HepG2 (cell line): Measurements from ENCODE around the gene RAD54L. TPM values are rescaled to one million over a fixed set of nuclear protein-coding genes. Genes with fewer than 3 reads are reported as not detected.

Experiments used
- ATAC-seq: fragments of 200-7000 bp; cut with Tn5 transposase; 3 replicates; pipeline ENCODE4 v1.9.1; 2020; ENCODE audit warnings: mild to moderate bottlenecking, moderate library complexity
- BruUV-seq: library from RNA; stranded (reverse); fragments of 400-500 nt; replicated peaks from 2 replicates; lab custom pipeline; 2021; lab: Mats Ljungman, UMichigan
- CTCF ChIA-PET: fragments of 300-600 bp; formaldehyde crosslinking; extraction: SDS; loops from one replicate; lab custom pipeline; 2021; ENCODE audit warnings: low total read pairs, inconsistent platforms, low intra/inter-chr PET ratio; lab: Yijun Ruan, JAX
- POLR2A ChIA-PET: fragments of 350-600 bp; sonication (Branson Sonifier 250); formaldehyde crosslinking; loops from one replicate; lab custom pipeline; 2020; ENCODE audit warnings: antibody characterized with exemption, inconsistent platforms; lab: Yijun Ruan, JAX
- DNase-seq: peaks from one replicate; pipeline ENCODE4 v3.0.0-alpha.2; 2015; ENCODE audit warnings: low spot score
- FAIRE-seq: peaks from 3 replicates; lab custom pipeline; 2011; peaks lifted over from hg19 to GRCh38; lab: Jason Lieb, UNC
- H2AFZ ChIP-seq: one replicate; pipeline ENCODE4 v1.6.1; 2011; ENCODE audit warnings: low read length, inconsistent platforms
- H3K27ac ChIP-seq: fragments of 300-600 bp; 3 replicates; pipeline ENCODE4 v1.8.0; 2011; ENCODE audit warnings: mixed run types, mild to moderate bottlenecking, mixed read lengths, low read length, inconsistent platforms; ENCODE audit not compliant: insufficient read depth; ENCODE audit errors: extremely low read length
- H3K27me3 ChIP-seq, 2 experiments: fragments of 200-600 bp in 1 of 2; 2 replicates in 1 of 2; 3 replicates in 1 of 2; pipeline versions ENCODE4 v1.6.0 to v1.8.0; 2011; ENCODE audit warnings: low read length in 2 of 2, mild to moderate bottlenecking in 2 of 2, moderate library complexity in 2 of 2, inconsistent platforms in 1 of 2; ENCODE audit not compliant: insufficient read depth in 2 of 2, control insufficient read depth in 1 of 2
- H3K36me3 ChIP-seq, 2 experiments: fragments of 200-600 bp in 1 of 2; replicated peaks in 1 of 2; 2 replicates in 1 of 2; 3 replicates in 1 of 2; pipeline versions ENCODE4 v1.5.1 to v1.8.0; 2011; ENCODE audit warnings: low read length in 2 of 2, inconsistent platforms in 1 of 2; ENCODE audit not compliant: insufficient read depth in 2 of 2, control insufficient read depth in 1 of 2
- H3K4me1 ChIP-seq: 2 replicates; pipeline ENCODE4 v1.5.1; 2012; ENCODE audit warnings: low read length, inconsistent platforms; ENCODE audit not compliant: insufficient read depth
- H3K4me2 ChIP-seq: 2 replicates; pipeline ENCODE4 v1.6.0; 2011; ENCODE audit warnings: low read depth, low read length, inconsistent platforms
- H3K4me3 ChIP-seq, 3 experiments: fragments of 200-600 bp in 1 of 3; sonication (generic), shearing (Covaris generic) in 1 of 3; replicated peaks in 1 of 3; 2 replicates each; pipeline ENCODE4 v1.5.1; 2011 to 2016; ENCODE audit warnings: low read length in 3 of 3, inconsistent platforms in 2 of 3, low read depth in 2 of 3, mild to moderate bottlenecking in 2 of 3, control low read depth in 1 of 3, mixed read lengths in 1 of 3; ENCODE audit not compliant: insufficient read depth in 1 of 3
- H3K79me2 ChIP-seq: one replicate; pipeline ENCODE4 v1.6.1; 2011; ENCODE audit warnings: low read length, inconsistent platforms; ENCODE audit not compliant: insufficient read depth
- H3K9ac ChIP-seq: 2 replicates; pipeline ENCODE4 v1.6.0; 2011; ENCODE audit warnings: mild to moderate bottlenecking, low read depth, low read length, inconsistent platforms; ENCODE audit not compliant: insufficient read depth
- H3K9me3 ChIP-seq: 2 replicates; pipeline ENCODE4 v1.5.1; 2012; ENCODE audit warnings: mild to moderate bottlenecking, low read length
- H4K20me1 ChIP-seq: 2 replicates; pipeline ENCODE4 v1.6.0; 2011; ENCODE audit warnings: inconsistent platforms, mild to moderate bottlenecking, low read length, moderate library complexity; ENCODE audit not compliant: insufficient read depth
- CSRNP1 ChIP-seq: sonication (generic); formaldehyde crosslinking; IDR thresholded peaks from 2 replicates; pipeline ENCODE4 v1.8.1; 2023; ENCODE audit warnings: mild to moderate bottlenecking, missing genetic modification reagents
- KDM2A ChIP-seq: sonication (generic); formaldehyde crosslinking; IDR thresholded peaks from 2 replicates; pipeline ENCODE4 v1.4.0; 2020; ENCODE audit warnings: low read depth, missing genetic modification reagents, borderline replicate concordance
- RARA ChIP-seq: IDR thresholded peaks from 2 replicates; pipeline ENCODE4 v1.6.1; 2016; ENCODE audit warnings: missing genetic modification reagents, missing compliant biosample characterization
- SP4 ChIP-seq: sonication (generic); formaldehyde crosslinking; IDR thresholded peaks from 2 replicates; pipeline ENCODE4 v1.8.1; 2023; ENCODE audit warnings: mild to moderate bottlenecking, missing genetic modification reagents
- U2AF2 ChIP-seq: fragments of 200-400 bp; formaldehyde crosslinking; IDR thresholded peaks from 2 replicates; pipeline ENCODE4 v1.6.1; 2017; ENCODE audit warnings: low read depth, mild to moderate bottlenecking, low read length
- ZBTB39 ChIP-seq: sonication (generic); formaldehyde crosslinking; IDR thresholded peaks from 2 replicates; pipeline ENCODE4 v1.5.0; 2020; ENCODE audit warnings: missing genetic modification reagents
- ZMYM3 ChIP-seq: sonication (generic); formaldehyde crosslinking; IDR thresholded peaks from 2 replicates; pipeline ENCODE4 v1.5.1; 2020; ENCODE audit warnings: mild to moderate bottlenecking, missing genetic modification reagents
- ZNF430 ChIP-seq: sonication (generic); formaldehyde crosslinking; IDR thresholded peaks from 2 replicates; pipeline ENCODE4 v1.9.0; 2021; ENCODE audit warnings: mild to moderate bottlenecking, missing genetic modification reagents
- ZNF674 ChIP-seq: sonication (generic); formaldehyde crosslinking; IDR thresholded peaks from 2 replicates; pipeline ENCODE4 v1.5.0; 2020; ENCODE audit warnings: low read depth, mild to moderate bottlenecking, missing genetic modification reagents
- ZNF746 ChIP-seq: sonication (generic); formaldehyde crosslinking; IDR thresholded peaks from 2 replicates; pipeline ENCODE4 v1.8.0; 2022; ENCODE audit warnings: mild to moderate bottlenecking, missing genetic modification reagents
- ZNF747 ChIP-seq: sonication (generic); formaldehyde crosslinking; IDR thresholded peaks from 2 replicates; pipeline ENCODE4 v1.8.1; 2023; ENCODE audit warnings: missing genetic modification reagents, mild to moderate bottlenecking, borderline replicate concordance
- WGBS: methylation state at CpG from one replicate; pipeline ENCODE4 v1.1.6; 2017; ENCODE audit warnings: low lambda C conversion rate; 5-methylcytosine and 5-hydroxymethylcytosine counted together
- in situ Hi-C: cut with HindIII; loops from 2 replicates; pipeline ENCODE4 v1.10.0; 2017; ENCODE audit warnings: low pct_unique_long_range_greater_than_20kb; ENCODE audit not compliant: extremely low pct_ligation_motif_present
- intact Hi-C: fragments of 100-400 bp; cut with micrococcal nuclease; formaldehyde crosslinking; loops from one replicate; pipeline ENCODE4 v1.10.0; 2022; ENCODE audit not compliant: unreplicated experiment
- polyA plus RNA-seq, 8 experiments: library from polyadenylated mRNA; depleted of rRNA in 3 of 8; stranded (reverse) in 7 of 8; unstranded in 1 of 8; fragments of >200 nt; fragmentation: Illumina TruSeq in 4 of 8; extraction: Trizol in 4 of 8; gene quantifications; 2 replicates each; pipeline versions ENCODE4 v1.2.1 to v1.2.3, GENCODE V29; 2011 to 2016; ENCODE audit warnings: low read depth in 4 of 8, missing spikeins in 1 of 8, mixed read lengths in 1 of 8; ENCODE audit not compliant: insufficient read depth in 1 of 8
- total RNA-seq, 5 experiments: library from RNA; depleted of rRNA; stranded (reverse); fragments of >200 nt; fragmentation: Illumina TruSeq; extraction: Trizol; gene quantifications; 2 replicates each; pipeline ENCODE4 v1.2.3, GENCODE V29; 2016; ENCODE audit warnings: low read depth in 1 of 5

Gene RAD54L
- total and polyA plus RNA-seq, 2 of the 13 experiments (the other 11 are each of a cell fraction or from before 2014, with no cell fraction given) = 10.2 to 30.0 TPM

GRCh38 chr1:46263146-46263545, 15.6 kb downstream of the RAD54L start:
- ATAC-seq = no peak
- BruUV-seq = no TSS peak
- Histone ChIP-seq H3K79me2 (no peaks in the 10 kb centered on the region), H3K9me3 (no peaks in the 10 kb centered on the region), H2AFZ (no peak overlapping the region), H4K20me1 (no peaks in the 10 kb centered on the region), H3K9ac (no peak overlapping the region), H3K4me1 (no peaks in the 10 kb centered on the region)
- no peak for FAIRE-seq
- in situ Hi-C loops (no loop called here), intact Hi-C loops (no loop called here)
- POLR2A ChIA-PET = no interaction called here
- no peak for DNase-seq
- TF ChIP-seq ZNF747 (no peak), ZNF746 (no peak), ZBTB39 (CRISPR knock-in tag) (no peak), RARA (CRISPR knock-in tag) (no peak), KDM2A (CRISPR knock-in tag) (no peak)
- TF ChIP-seq, all 625 proteins: peak for 0
- Histone ChIP-seq H3K4me3 (no peak overlapping the region), H3K36me3 (peaks cover 40 to 94% of the 10 kb centered on the region in 2 experiments), H3K4me2 (no peak overlapping the region), H3K27me3 (no peaks in the 10 kb centered on the region), H3K27ac (no peak overlapping the region)
- 100% methylated on average over 2 of the region's 2 CpGs for WGBS
- CTCF ChIA-PET = no interaction called here

- Histone ChIP-seq H3K9me3 (no peaks in the 10 kb centered on the region), H3K27me3 (no peaks in the 10 kb centered on the region), H3K4me2 (no peak overlapping the region), H3K36me3 (peaks cover 37 to 94% of the 10 kb centered on the region in 2 experiments), H2AFZ (no peak overlapping the region), H3K4me1 (no peaks in the 10 kb centered on the region), H3K9ac (no peak overlapping the region), H3K79me2 (no peaks in the 10 kb centered on the region), H3K27ac (no peak overlapping the region), H4K20me1 (no peaks in the 10 kb centered on the region), H3K4me3 (no peak overlapping the region)
- WGBS = 100% methylated on average over 1 of the region's 1 CpG
- ChIA-PET POLR2A (no interaction called here), CTCF (no interaction called here)
- in situ Hi-C loops = no loop called here
- TF ChIP-seq SP4 (CRISPR knock-in tag) = no peak
- TF ChIP-seq ZMYM3 (CRISPR knock-in tag) = no peak
- TF ChIP-seq ZNF430 (CRISPR knock-in tag) = no peak
- no peak for TF ChIP-seq ZNF674 (CRISPR knock-in tag)
- no peak for TF ChIP-seq U2AF2
- no peak for TF ChIP-seq CSRNP1
- intact Hi-C loops = no loop called here
- BruUV-seq = no TSS peak
- ATAC-seq (no peak), DNase-seq (no peak), FAIRE-seq (no peak)
Observed at GRCh38 chr1:46268578-46268977, 21.0 kb downstream of the RAD54L start.
